ENCODE measurements around the gene TMPRSS11A.

Gene TMPRSS11A

DNA sequence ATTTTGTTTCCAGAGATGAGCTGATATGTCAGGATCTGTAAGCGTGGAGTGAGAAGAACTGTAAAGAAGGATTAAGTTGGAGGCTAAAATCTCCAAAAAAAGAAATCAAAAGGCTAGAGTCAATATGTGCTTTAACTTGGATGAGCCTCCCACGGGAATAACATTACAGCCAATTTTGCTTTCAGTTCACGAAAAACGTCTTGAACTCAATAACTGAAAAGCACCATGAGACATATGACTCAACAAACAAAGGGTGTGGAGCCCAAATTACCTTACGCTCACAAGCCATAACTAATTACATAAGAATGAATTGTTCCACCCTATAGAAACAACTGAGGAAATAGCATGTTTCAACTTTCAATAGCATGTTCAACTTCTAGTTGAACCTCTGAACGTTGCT, 101.8 kb downstream of the TMPRSS11A start:
- no peak for DNase-seq

Measured in NCI-H526 (cell line).